ACC112 (cell line): ENCODE results near the gene P2RX2.
A peak's percentile ranks its signal among the peaks of the same experiment; 100 is the strongest.

Source experiments
- H2AFZ ChIP-seq: fragments of 200-600 bp; sonication (generic); one replicate; pipeline ENCODE4 v1.6.0; 2017; ENCODE audit warnings: antibody characterized with exemption, low read length; ENCODE audit not compliant: unreplicated experiment
- H3K27ac ChIP-seq: fragments of 200-600 bp; sonication (generic); 2 replicates; pipeline ENCODE4 v1.5.1; 2014; ENCODE audit warnings: low read depth, mild to moderate bottlenecking, antibody characterized with exemption, low read length, moderate library complexity
- H3K27me3 ChIP-seq: fragments of 200-600 bp; sonication (generic); 2 replicates; pipeline ENCODE4 v1.6.1; 2014; ENCODE audit warnings: mild to moderate bottlenecking, antibody characterized with exemption, low read length, moderate library complexity, mixed read lengths; ENCODE audit not compliant: insufficient read depth
- H3K36me3 ChIP-seq: fragments of 200-600 bp; sonication (generic); 2 replicates; pipeline ENCODE4 v1.6.1; 2016; ENCODE audit warnings: mild to moderate bottlenecking, antibody characterized with exemption, low read length, moderate library complexity, mixed read lengths; ENCODE audit not compliant: insufficient read depth
- H3K4me1 ChIP-seq: fragments of 200-600 bp; sonication (generic); one replicate; pipeline ENCODE4 v1.6.1; 2016; ENCODE audit warnings: low read length, mixed read lengths; ENCODE audit not compliant: insufficient read depth, unreplicated experiment, control insufficient read depth
- H3K4me3 ChIP-seq: fragments of 200-600 bp; sonication (generic); 2 replicates; pipeline ENCODE4 v1.5.1; 2014; ENCODE audit warnings: mild to moderate bottlenecking, low read depth, low read length
- H3K79me2 ChIP-seq: fragments of 200-600 bp; sonication (generic); one replicate; pipeline ENCODE4 v1.6.0; 2016; ENCODE audit warnings: low read length; ENCODE audit not compliant: control insufficient read depth, unreplicated experiment, insufficient read depth

P2RX2 gene

DNA sequence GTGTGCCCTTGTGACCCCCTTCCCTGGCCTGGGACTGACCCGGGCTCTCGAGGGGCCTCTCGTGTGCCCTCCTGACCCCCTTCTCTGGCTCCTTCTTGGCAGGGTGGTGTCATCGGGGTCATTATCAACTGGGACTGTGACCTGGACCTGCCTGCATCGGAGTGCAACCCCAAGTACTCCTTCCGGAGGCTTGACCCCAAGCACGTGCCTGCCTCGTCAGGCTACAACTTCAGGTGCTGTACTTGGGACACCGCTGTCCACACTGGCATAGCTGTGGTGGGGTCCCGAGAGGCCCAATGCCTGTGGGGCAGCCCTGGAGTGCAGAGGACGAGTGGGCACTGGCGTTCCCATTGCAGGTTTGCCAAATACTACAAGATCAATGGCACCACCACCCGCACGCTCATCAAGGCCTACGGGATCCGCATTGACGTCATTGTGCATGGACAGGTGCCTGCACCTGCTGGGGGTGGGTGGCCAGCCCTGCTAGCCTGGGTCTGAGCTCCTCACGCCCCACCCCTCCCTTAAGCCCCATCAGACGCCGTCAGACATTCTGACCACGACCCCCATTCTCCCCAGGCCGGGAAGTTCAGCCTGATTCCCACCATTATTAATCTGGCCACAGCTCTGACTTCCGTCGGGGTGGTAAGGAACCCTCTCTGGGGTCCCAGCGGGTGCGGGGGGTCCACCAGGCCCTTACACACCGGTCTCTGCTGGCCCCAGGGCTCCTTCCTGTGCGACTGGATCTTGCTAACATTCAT, 2.5 kb downstream of the P2RX2 start:
- Histone ChIP-seq H3K4me1 (peaks cover 8% of the 10 kb centered on the region), H3K79me2 (no peaks in the 10 kb centered on the region), H3K36me3 (no peaks in the 10 kb centered on the region), H2AFZ (no peak overlapping the region), H3K27me3 (peaks cover 38% of the 10 kb centered on the region), H3K27ac (no peak overlapping the region), H3K4me3 (no peak overlapping the region)

DNA sequence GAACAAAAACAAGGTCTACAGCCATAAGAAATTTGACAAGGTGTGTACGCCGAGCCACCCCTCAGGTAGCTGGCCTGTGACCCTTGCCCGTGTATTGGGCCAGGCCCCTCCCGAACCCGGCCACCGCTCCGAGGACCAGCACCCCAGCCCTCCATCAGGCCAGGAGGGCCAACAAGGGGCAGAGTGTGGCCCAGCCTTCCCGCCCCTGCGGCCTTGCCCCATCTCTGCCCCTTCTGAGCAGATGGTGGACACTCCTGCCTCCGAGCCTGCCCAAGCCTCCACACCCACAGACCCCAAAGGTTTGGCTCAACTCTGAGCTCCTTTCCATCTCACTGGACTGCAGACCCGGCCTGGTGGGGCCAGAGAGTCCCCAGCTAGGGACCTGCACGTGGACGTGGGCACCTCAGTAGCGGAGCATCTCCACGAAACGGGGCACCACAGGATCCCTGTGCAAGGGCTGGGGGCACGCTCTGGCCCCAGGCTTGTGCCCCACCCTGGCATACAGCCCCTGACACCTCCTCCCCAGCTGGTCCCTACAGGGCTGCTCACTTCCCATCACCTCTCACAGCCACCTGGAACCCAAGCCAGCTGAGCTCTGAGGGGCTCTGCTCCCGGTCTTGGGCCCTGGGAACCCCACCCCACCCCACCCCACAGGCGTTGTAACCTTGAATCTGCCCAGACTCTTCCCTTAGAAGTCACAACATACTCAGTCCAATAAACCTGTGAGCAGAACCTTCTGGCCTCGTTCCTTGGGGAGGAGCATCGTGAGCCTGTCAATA, 3.3 kb downstream of the P2RX2 start:
- Histone ChIP-seq H3K27me3 (peaks cover 30% of the 10 kb centered on the region), H3K4me3 (no peak overlapping the region), H3K79me2 (no peaks in the 10 kb centered on the region), H2AFZ (no peak overlapping the region), H3K4me1 (peaks cover 8% of the 10 kb centered on the region), H3K27ac (no peak overlapping the region), H3K36me3 (no peaks in the 10 kb centered on the region)

DNA sequence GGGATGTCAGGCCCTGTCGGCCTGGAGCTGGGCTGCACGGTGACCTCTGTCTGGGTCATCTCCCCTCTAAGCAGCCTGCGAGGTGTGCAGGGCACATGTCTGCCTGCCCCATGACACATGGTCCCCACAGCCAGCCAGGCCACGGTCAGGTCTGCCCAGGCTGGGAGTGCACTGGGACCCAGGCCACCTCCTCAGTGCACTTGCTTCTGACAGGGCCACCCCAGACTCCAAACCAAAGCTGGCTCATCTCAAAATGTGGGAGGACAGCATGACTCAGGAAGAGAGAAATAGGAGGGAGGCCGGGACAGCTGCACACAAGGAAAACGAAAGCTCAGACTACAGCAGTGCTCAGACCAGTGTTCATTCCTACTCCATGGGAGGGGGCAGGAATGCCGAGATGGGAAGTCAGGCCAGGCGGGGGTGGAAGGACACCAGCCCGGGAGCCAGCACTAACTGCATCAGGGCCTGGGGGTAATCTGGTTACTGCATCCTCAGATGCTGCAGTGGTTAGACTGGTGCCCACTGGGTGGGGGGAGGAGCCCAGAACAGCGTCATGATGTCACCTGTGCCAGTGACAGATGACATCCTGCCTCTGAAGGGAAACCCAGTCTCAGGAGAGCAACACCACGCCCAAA, 4.0 kb downstream of the P2RX2 start:
- Histone ChIP-seq H3K4me1 (peaks cover 8% of the 10 kb centered on the region), H3K79me2 (no peaks in the 10 kb centered on the region), H3K36me3 (no peaks in the 10 kb centered on the region), H2AFZ (no peak overlapping the region), H3K27me3 (peaks cover 23% of the 10 kb centered on the region), H3K4me3 (peak overlapping the region; percentile 35; the same call in 1 of the 2 replicates), H3K27ac (peak overlapping the region; percentile 40)

DNA sequence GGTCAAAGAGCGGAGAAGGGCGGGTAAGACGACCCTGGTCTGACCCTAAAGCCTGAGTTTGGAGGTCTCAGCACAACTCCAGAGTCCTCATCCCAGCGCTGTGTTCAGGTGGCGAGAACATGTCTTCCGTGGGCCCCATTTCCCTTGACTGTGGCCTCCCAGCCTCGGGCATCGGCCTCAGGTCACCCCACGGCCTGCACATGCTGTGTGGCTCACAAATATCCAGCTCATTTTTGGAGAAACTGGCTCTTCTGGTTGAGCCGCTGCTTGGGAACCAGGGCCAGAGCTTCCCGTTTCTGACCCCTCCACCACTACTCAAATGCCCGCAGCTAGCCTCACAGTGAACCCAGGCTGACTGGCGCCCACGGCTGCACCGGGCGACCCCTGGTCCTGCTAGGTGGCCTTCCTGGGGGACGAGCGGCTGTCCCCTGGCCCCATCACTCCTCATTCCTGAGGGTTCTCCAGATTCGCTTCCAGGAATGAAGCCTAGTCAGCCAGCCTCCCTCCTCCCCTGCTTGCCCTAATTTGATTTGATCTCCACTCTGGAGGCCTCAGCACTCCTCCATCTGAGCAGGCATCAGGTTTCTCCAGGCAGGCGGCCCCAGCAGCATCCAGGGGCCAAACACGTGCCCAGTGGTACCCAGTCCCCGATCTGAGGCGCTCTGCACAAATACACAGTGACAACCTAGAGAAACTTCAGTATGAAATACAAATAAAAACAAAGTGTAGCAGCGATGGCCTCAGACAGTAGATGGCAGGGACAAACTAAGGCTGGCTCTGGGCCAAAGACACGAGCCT, 4.7 kb downstream of the P2RX2 start:
- H3K27me3 ChIP-seq, result peaks cover 16% of the 10 kb centered on the region
- H3K79me2 ChIP-seq, result no peaks in the 10 kb centered on the region
- H3K4me1 ChIP-seq, result peaks cover 8% of the 10 kb centered on the region
- H2AFZ ChIP-seq, result no peak overlapping the region
- no peak overlapping the region for H3K4me3 ChIP-seq
- H3K27ac ChIP-seq, result peak overlapping the region; percentile 40
- H3K36me3 ChIP-seq, result no peaks in the 10 kb centered on the region

DNA sequence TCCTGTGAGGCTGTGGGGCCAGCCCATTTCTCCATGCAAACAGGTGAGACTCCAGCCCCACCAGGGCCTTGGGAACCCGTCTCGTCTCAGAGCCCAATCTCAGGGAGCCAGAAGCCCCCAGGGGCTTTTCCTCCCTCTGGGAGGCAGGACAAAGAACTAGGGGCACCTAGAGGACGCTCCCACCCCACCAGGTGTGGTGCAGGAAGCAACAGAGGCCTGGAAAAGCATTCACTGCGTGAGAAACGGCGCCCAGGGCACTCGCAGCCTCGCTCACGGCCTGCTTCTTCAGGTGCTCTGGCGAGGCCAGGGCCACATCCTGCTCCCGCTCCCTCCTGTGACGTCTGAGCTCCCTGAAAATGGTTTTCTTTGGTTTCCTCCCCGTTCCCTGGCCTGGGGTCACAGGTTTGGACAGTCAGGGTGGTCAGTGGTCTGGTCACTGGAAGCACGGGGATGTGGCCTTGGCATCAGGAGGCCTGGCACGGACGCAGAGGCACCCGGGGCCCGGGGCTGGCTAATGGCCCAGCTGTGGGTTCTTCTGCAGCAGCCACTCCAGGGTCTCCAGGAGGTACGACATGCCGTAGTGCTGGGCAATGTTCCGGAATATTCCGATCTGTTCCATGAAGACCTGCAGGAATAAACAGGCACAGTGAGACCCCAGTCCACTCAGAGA, 5.7 kb downstream of the P2RX2 start:
- peaks cover under 1% of the 10 kb centered on the region; the same call in 1 of the 2 replicates for H3K36me3 ChIP-seq
- H3K79me2 ChIP-seq, result no peaks in the 10 kb centered on the region
- no peak overlapping the region for H3K4me3 ChIP-seq
- no peak overlapping the region for H3K27ac ChIP-seq
- H3K27me3 ChIP-seq, result peaks cover 13% of the 10 kb centered on the region
- no peak overlapping the region for H2AFZ ChIP-seq
- H3K4me1 ChIP-seq, result peaks cover 8% of the 10 kb centered on the region

DNA sequence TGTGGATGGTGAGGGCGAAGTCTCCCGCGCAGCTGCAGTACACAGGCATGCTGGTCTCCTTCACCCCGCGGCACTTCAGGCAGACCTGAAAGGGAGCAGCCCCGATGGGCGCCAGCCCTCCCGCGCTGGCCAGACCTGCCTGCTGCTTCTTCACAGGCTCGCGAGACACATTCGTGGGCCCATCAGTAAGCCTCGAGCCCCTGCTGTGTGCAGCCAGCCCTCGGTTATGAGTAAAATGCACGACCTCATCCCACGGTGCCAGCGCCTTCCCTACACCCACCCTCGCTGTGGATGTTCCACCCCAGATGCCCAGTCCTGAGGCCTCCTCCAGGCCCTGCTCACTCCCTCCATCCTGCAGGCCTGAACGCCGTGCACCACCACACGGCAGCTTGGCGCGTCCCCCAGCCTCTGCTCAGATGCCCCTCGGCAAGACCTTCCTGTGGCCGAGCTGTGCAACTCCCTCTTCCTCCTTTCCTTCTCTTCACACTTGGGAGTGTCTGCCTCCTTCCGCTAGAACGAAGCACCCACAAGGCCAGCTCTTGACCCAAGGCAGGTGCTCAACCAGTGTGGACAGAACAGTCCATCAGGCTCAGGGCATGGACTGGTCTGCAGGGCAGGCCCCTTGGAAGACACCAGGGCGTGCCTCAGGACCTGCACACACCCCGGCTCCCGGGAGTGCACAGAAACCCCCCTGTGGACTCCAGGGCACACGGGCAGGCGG, 6.5 kb downstream of the P2RX2 start:
- Histone ChIP-seq H3K27me3 (peaks cover 6% of the 10 kb centered on the region), H3K36me3 (peaks cover 6% of the 10 kb centered on the region), H2AFZ (no peak overlapping the region), H3K4me3 (no peak overlapping the region), H3K27ac (no peak overlapping the region), H3K79me2 (no peaks in the 10 kb centered on the region), H3K4me1 (peaks cover 8% of the 10 kb centered on the region)

DNA sequence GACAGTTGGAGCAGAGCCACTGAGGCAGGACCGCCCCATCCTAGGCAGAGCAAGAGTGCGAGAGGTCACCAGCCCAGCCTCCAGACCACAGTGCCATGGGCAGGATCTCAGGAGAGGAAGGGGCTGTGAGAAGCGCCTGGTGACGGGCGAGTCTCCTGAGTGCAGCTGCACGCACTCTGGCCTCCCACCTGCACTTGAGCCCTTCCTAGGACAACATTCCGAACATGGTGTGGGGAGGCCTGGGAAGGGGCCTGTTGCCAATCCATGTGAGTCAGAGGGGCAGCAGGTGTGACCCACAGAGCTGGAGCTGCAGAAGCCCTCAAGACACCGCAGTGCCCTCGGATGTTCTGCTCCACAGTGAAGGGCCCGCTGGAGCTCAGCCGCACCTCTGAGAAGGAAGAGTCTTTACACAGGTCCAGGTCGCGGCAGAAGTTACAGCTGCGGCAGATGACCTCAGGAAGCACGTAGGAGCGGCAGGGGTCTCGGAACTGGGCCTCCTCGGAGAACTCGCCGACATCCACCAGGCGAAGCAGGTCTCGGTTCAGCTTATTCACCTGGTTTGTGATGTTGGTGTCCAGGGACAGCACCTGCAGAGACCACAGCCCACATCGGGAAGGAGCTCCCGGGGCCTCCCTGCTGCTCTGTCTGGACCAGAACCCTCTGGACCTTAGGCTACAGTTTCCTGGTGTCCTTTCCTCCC, 7.3 kb downstream of the P2RX2 start:
- Histone ChIP-seq H3K27me3 (no peaks in the 10 kb centered on the region), H3K27ac (no peak overlapping the region), H3K36me3 (peaks cover 9% of the 10 kb centered on the region), H3K4me1 (peaks cover 8% of the 10 kb centered on the region), H3K4me3 (no peak overlapping the region), H3K79me2 (no peaks in the 10 kb centered on the region), H2AFZ (no peak overlapping the region)

DNA sequence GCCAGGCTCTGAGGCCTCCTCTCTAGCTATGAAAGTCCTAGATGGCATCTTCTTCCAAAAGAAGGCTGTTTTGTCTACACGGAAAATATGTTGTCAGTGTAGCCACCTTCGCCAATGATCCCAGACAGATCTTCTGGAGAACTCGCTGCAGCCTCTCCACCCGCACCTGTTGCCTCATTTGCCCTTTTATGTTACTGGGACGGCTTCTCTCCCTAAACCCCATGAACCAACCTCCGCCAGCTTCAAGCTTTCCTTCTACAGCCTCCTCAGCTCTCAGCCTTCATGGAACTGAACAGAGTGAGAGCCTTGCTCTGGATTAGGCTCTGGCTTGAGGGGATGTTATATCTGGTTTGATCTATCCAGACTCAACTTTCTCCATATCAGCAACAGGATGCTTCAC, 10.8 kb downstream of the P2RX2 start:
- no peaks in the 10 kb centered on the region for H3K27me3 ChIP-seq
- peaks cover 18% of the 10 kb centered on the region for H3K36me3 ChIP-seq
- H3K27ac ChIP-seq, result no peak overlapping the region
- H3K4me3 ChIP-seq, result no peak overlapping the region
- H3K79me2 ChIP-seq, result no peaks in the 10 kb centered on the region
- no peak overlapping the region for H2AFZ ChIP-seq
- H3K4me1 ChIP-seq, result no peaks in the 10 kb centered on the region

DNA sequence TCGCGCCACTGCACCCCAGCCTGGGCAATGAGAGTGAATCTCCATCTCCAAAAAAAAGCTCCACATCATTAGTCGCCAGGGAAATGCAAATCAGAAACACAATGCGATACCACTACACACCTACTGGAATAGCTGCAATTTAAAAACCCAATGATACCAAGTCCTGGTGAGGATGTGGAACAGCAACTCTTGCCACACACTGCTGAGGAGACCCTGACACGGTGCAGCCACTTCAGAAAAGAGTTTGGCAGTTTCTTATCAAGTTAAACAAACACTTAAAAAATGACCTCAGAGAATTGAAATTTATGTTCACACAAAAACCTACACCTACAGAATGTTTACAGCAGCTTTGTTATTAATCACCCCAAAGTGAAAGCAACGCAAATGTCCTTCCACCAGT, 12.1 kb downstream of the P2RX2 start:
- Histone ChIP-seq H3K4me1 (no peaks in the 10 kb centered on the region), H2AFZ (no peak overlapping the region), H3K4me3 (no peak overlapping the region), H3K79me2 (no peaks in the 10 kb centered on the region), H3K27me3 (no peaks in the 10 kb centered on the region), H3K27ac (no peak overlapping the region), H3K36me3 (peaks cover 18% of the 10 kb centered on the region)
